Urinary bladder (tissue), 4 donors: Measurements from ENCODE around the gene DNAJB8. TPM values are rescaled to one million over a fixed set of nuclear protein-coding genes. Genes with fewer than 3 reads are reported as not detected.

Source experiments
- DNase-seq: peaks from one replicate; pipeline ENCODE4 v3.0.0-alpha.2; 2015; ENCODE audit errors: extremely low spot score
- H3K27ac ChIP-seq: one replicate; pipeline ENCODE4 v1.5.1; 2013; ENCODE audit warnings: low read depth, mild to moderate bottlenecking, moderate library complexity
- H3K36me3 ChIP-seq: one replicate; pipeline ENCODE4 v1.6.1; 2013; ENCODE audit warnings: mild to moderate bottlenecking, moderate library complexity; ENCODE audit not compliant: insufficient read depth
- H3K4me1 ChIP-seq: one replicate; pipeline ENCODE4 v1.6.1; 2013; ENCODE audit warnings: mild to moderate bottlenecking, moderate library complexity; ENCODE audit not compliant: insufficient read depth
- H3K4me3 ChIP-seq: one replicate; pipeline ENCODE4 v1.5.1; 2013; ENCODE audit warnings: low read depth, low read length
- WGBS: extraction: QIAGEN DNeasy Blood & Tissue Kit; methylation state at CpG from one replicate; pipeline ENCODE4 v1.1.7; 2013; 5-methylcytosine and 5-hydroxymethylcytosine counted together
- polyA plus RNA-seq: library from polyadenylated mRNA; stranded (reverse); fragments of 200-250 nt; gene quantifications from one replicate; pipeline ENCODE4 v1.2.3, GENCODE V29; 2013
- total RNA-seq: library from RNA; depleted of rRNA; stranded (reverse); fragments of >200 nt; gene quantifications from one replicate; pipeline ENCODE4 v1.2.3, GENCODE V29; 2014
- donor health status: healthy with polysubstance abuse.
- donor health status: healthy.

The DNAJB8 gene
- total and polyA plus RNA-seq, 2 donors, result not detected

- DNase-seq, result no peak
- Histone ChIP-seq H3K4me3 (no peak overlapping the region), H3K27ac (no peak overlapping the region), H3K36me3 (no peaks in the 10 kb centered on the region), H3K4me1 (no peaks in the 10 kb centered on the region)
- WGBS, result 81% methylated on average over 15 of the region's 15 CpGs
Observed at GRCh38 chr3:128498901-128499530, 32.3 kb upstream of the DNAJB8 start.

GRCh38 chr3:128498127-128498626 is 31.5 kb upstream of the DNAJB8 start:
- no peak for DNase-seq
- 38% methylated on average over 5 of the region's 5 CpGs for WGBS
- no peaks in the 10 kb centered on the region for H3K36me3 ChIP-seq

GRCh38 chr3:128497305-128498126 is 30.8 kb upstream of the DNAJB8 start:
- no peaks in the 10 kb centered on the region for H3K4me1 ChIP-seq
- WGBS, result 2% methylated on average over 77 of the region's 77 CpGs
- peak overlapping the region; percentile 60 for H3K4me3 ChIP-seq
- H3K36me3 ChIP-seq, result no peaks in the 10 kb centered on the region
- H3K27ac ChIP-seq, result no peak overlapping the region
- DNase-seq, result no peak

More at GRCh38 chr3:128498127-128498626, 31.5 kb upstream of the DNAJB8 start:
- peak overlapping the region; percentile 60 for H3K4me3 ChIP-seq
- H3K27ac ChIP-seq, result no peak overlapping the region
- H3K4me1 ChIP-seq, result no peaks in the 10 kb centered on the region

GRCh38 chr3:128496602-128497304 is 30.1 kb upstream of the DNAJB8 start:
- H3K36me3 ChIP-seq, result no peaks in the 10 kb centered on the region
- no peaks in the 10 kb centered on the region for H3K4me1 ChIP-seq
- H3K27ac ChIP-seq, result no peak overlapping the region
- no peak for DNase-seq
- no peak overlapping the region for H3K4me3 ChIP-seq
- 27% methylated on average over 45 of the region's 45 CpGs for whole genome bisulfite sequencing

GRCh38 chr3:128496019-128496601 is 29.4 kb upstream of the DNAJB8 start:
- DNase-seq, result no peak
- 46% methylated on average over 32 of the region's 32 CpGs for WGBS
- Histone ChIP-seq H3K4me3 (no peak overlapping the region), H3K27ac (no peak overlapping the region), H3K36me3 (no peaks in the 10 kb centered on the region), H3K4me1 (no peaks in the 10 kb centered on the region)

- Histone ChIP-seq H3K36me3 (no peaks in the 10 kb centered on the region), H3K4me3 (no peak overlapping the region), H3K4me1 (no peaks in the 10 kb centered on the region), H3K27ac (no peak overlapping the region)
- WGBS, result 87% methylated on average over 9 of the region's 9 CpGs
- no peak for DNase-seq
Observed at GRCh38 chr3:128495435-128495970, 28.8 kb upstream of the DNAJB8 start.

- Histone ChIP-seq H3K4me1 (no peaks in the 10 kb centered on the region), H3K4me3 (no peak overlapping the region), H3K36me3 (no peaks in the 10 kb centered on the region), H3K27ac (no peak overlapping the region)
- 89% methylated on average over 2 of the region's 2 CpGs for WGBS
- no peak for DNase-seq
Observed at GRCh38 chr3:128494367-128494650, 27.6 kb upstream of the DNAJB8 start.

GRCh38 chr3:128493570-128494366 is 27.1 kb upstream of the DNAJB8 start:
- 39% methylated on average over 13 of the region's 13 CpGs for WGBS
- peak overlapping the region; percentile 62 for H3K4me3 ChIP-seq
- H3K36me3 ChIP-seq, result no peaks in the 10 kb centered on the region
- no peak overlapping the region for H3K27ac ChIP-seq
- no peak for DNase-seq
- H3K4me1 ChIP-seq, result no peaks in the 10 kb centered on the region

GRCh38 chr3:128492671-128493569 is 26.2 kb upstream of the DNAJB8 start, which contains the start of gene GATA2:
GATA2 (minus strand) TSS chr3:128493201; CDS start chr3:128487031, 6,170 bp downstream.
- Histone ChIP-seq H3K36me3 (no peaks in the 10 kb centered on the region), H3K4me1 (no peaks in the 10 kb centered on the region), H3K4me3 (peak within 1 kb of the TSS; percentile 62), H3K27ac (peak within 1 kb of the TSS; percentile 62)
- DNase-seq, result no peak
- 14% methylated on average over 78 of the region's 78 CpGs for WGBS

GRCh38 chr3:128491941-128492670 is 25.4 kb upstream of the DNAJB8 start:
- H3K36me3 ChIP-seq, result no peaks in the 10 kb centered on the region
- H3K4me1 ChIP-seq, result no peaks in the 10 kb centered on the region
- H3K27ac ChIP-seq, result peak overlapping the region; percentile 62
- 10% methylated on average over 70 of the region's 70 CpGs for WGBS
- DNase-seq, result no peak
- peak overlapping the region; percentile 62 for H3K4me3 ChIP-seq

- DNase-seq, result no peak
- peak overlapping the region; percentile 62 for H3K27ac ChIP-seq
Observed at GRCh38 chr3:128491691-128491940, 24.9 kb upstream of the DNAJB8 start.

More at GRCh38 chr3:128491691-128491940, 24.9 kb upstream of the DNAJB8 start:
- H3K4me3 ChIP-seq, result peak overlapping the region; percentile 62
- WGBS, result 21% methylated on average over 19 of the region's 19 CpGs
- H3K4me1 ChIP-seq, result no peaks in the 10 kb centered on the region
- no peaks in the 10 kb centered on the region for H3K36me3 ChIP-seq
